Measurements from ENCODE around the gene DHX16.
"Not testable (repeated sequence)": the region's sequence is repeated elsewhere in the genome, so short reads cannot be mapped to it uniquely, and the experiment has no call there.

The DHX16 gene

DNA sequence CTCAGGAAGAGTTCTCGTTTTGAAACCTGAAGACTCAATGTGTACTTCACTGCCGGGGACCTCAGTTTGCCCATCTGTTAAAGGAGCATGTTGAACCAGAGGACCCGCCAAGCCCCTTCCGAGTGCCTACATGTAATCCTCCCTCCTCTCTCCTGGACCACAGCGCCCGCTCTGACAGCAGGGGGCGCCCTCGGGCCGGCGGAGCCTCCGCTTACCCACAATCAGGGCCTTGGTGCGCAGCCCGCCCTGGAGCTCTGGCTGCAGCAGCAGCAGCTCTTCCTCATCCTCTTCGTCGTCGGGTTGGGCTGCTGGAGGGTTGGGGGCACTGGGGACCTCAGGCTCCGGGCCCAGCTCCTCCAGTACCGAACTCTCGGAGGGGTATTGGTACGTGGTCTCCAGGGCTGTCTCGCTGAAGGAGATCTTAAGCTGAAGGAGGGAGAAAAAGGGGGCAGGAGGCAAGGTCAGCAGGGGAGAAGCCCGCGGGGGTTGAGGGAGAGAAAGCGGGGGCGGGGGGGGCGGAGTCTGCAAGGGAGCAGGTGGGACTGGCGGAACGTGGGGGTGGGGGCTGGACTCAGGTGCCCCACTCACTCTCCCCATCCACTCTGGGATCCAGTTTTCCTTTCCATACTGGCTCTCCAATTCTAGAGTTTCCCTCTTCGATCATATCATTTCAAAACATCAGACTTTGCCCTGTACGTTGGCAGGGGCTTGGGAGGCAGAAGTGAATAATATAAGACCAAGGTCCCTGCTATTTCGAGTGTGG is 6.3 kb upstream of the DHX16 start:
- no peaks in the 10 kb centered on the region for H3K9me3 Mint-ChIP-seq
- DNase-seq (ENCODE audit: low spot score in 2 of 2) (peak; percentile 95 to 98), ATAC-seq (ENCODE audit: low read depth) (peak; percentile 53)
- peaks cover 35% of the 10 kb centered on the region for H3K36me3 Mint-ChIP-seq
- H3K4me3 Mint-ChIP-seq, result peak overlapping the region; percentile 98
- no peaks in the 10 kb centered on the region for H3K27me3 Mint-ChIP-seq
- H3K27ac Mint-ChIP-seq, result peak overlapping the region; percentile 64
- H3K4me1 Mint-ChIP-seq, result peaks cover 40% of the 10 kb centered on the region

GRCh38 chr6:30676660-30677285 is 4.0 kb upstream of the DHX16 start:
- Mint-ChIP-seq H3K36me3 (peaks cover 19% of the 10 kb centered on the region), H3K27me3 (no peaks in the 10 kb centered on the region), H3K4me3 (no peak overlapping the region), H3K9me3 (no peaks in the 10 kb centered on the region), H3K4me1 (peaks cover 32% of the 10 kb centered on the region), H3K27ac (peak overlapping the region; percentile 59)
- ATAC-seq (ENCODE audit: low read depth) (no peak), DNase-seq (ENCODE audit: low spot score in 2 of 2) (no peak)

- H3K27ac Mint-ChIP-seq, result no peak overlapping the region
- no peaks in the 10 kb centered on the region for H3K9me3 Mint-ChIP-seq
- DNase-seq (ENCODE audit: low spot score in 2 of 2) (no peak), ATAC-seq (ENCODE audit: low read depth) (no peak)
- H3K27me3 Mint-ChIP-seq, result no peaks in the 10 kb centered on the region
- peak overlapping the region; percentile 28 for H3K4me3 Mint-ChIP-seq
- H3K4me1 Mint-ChIP-seq, result peaks cover 15% of the 10 kb centered on the region
- H3K36me3 Mint-ChIP-seq, result peaks cover 11% of the 10 kb centered on the region
Measured at GRCh38 chr6:30670760-30671527, 1.9 kb downstream of the DHX16 start.

- not testable (repeated sequence) for H3K9me3 Mint-ChIP-seq; H3K4me3 Mint-ChIP-seq; ATAC-seq (ENCODE audit: low read depth); DNase-seq (ENCODE audit: low spot score in 2 of 2); H3K27me3 Mint-ChIP-seq; H3K27ac Mint-ChIP-seq
- Mint-ChIP-seq H3K4me1 (peaks cover 10% of the 10 kb centered on the region), H3K36me3 (peaks cover 34% of the 10 kb centered on the region)
Measured at GRCh38 chr6:30666300-30666699, 6.5 kb downstream of the DHX16 start.

GRCh38 chr6:30664994-30665767 is 7.6 kb downstream of the DHX16 start:
- H3K27ac Mint-ChIP-seq, result no peak overlapping the region
- no peak overlapping the region for H3K4me3 Mint-ChIP-seq
- H3K27me3 Mint-ChIP-seq, result no peaks in the 10 kb centered on the region
- H3K9me3 Mint-ChIP-seq, result no peaks in the 10 kb centered on the region
- DNase-seq (ENCODE audit: low spot score in 2 of 2) (no peak), ATAC-seq (ENCODE audit: low read depth) (no peak)
- H3K4me1 Mint-ChIP-seq, result peaks cover 4% of the 10 kb centered on the region
- H3K36me3 Mint-ChIP-seq, result peaks cover 29% of the 10 kb centered on the region

DNA sequence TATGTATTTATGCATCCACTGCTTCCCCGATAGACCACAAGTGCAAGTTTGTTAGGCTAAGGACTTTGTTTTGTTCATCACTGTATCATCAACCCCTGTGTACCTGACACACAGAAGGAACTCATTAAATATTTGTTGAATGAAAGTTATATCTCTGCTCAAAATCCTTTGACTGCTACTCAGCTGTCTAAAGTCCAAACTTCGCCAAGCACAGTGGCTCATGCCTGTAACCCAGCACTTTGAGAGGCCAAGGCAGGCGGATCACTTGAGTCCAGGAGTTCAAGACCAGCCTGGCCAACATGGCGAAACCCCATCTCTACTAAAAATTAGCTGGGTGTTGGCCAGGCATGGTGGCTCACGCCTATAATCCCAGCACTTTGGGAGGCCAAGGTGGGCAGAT is 14.9 kb downstream of the DHX16 start:
- H3K27ac Mint-ChIP-seq, result peak overlapping the region; percentile 22
- H3K4me3 Mint-ChIP-seq; ATAC-seq (ENCODE audit: low read depth); H3K4me1 Mint-ChIP-seq; H3K9me3 Mint-ChIP-seq; H3K27me3 Mint-ChIP-seq; DNase-seq (ENCODE audit: low spot score in 2 of 2): not testable (repeated sequence)
- peaks cover 49% of the 10 kb centered on the region for H3K36me3 Mint-ChIP-seq

DNA sequence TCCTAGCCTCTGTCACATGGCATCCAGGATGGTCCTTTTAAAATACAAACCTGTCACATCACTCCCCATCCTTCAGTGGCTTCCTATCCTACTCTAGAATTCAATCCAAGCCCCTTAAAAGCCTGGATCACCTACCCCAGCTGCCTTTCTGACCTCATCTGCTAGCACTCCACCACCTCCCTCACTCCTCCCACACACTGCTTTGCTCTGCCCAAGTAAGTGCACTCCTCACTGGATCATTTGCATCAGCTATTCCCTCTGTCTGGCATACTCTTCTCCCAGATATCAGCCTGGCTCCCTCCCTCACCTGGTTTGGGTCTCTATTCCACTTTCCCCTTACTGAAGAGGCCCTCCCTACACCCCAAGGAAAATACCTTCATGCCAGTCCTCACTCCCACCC is 15.4 kb downstream of the DHX16 start:
- peak overlapping the region; percentile 22 for H3K27ac Mint-ChIP-seq
- H3K36me3 Mint-ChIP-seq, result peaks cover 49% of the 10 kb centered on the region
- DNase-seq (ENCODE audit: low spot score in 2 of 2), result no peak
- no peaks in the 10 kb centered on the region for H3K27me3 Mint-ChIP-seq
- ATAC-seq (ENCODE audit: low read depth), result no peak
- no peaks in the 10 kb centered on the region for H3K4me1 Mint-ChIP-seq
- H3K9me3 Mint-ChIP-seq, result no peaks in the 10 kb centered on the region
- no peak overlapping the region for H3K4me3 Mint-ChIP-seq

DNA sequence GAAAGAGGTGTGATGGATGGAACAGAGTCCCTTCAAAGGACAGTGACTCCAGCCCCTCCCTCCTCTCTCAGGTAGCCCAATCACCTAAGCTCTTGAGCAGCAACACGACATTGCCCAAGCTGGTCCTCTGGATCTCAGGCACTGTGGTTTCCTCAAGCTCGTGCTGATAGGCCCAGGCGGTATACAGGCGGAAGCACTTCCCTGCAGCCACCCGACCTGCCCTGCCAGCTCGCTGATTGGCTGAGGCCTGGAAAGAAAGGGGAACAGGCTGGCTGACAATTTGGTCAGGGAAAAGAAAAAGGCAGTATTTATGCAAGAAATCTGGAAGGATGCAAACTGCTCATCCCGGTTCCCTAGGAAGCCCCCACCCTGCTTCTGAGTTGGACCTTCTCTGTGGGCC is 16.3 kb downstream of the DHX16 start:
- ATAC-seq (ENCODE audit: low read depth) (no peak), DNase-seq (ENCODE audit: low spot score in 2 of 2) (no peak)
- no peak overlapping the region for H3K27ac Mint-ChIP-seq
- no peaks in the 10 kb centered on the region for H3K9me3 Mint-ChIP-seq
- H3K4me1 Mint-ChIP-seq, result no peaks in the 10 kb centered on the region
- H3K27me3 Mint-ChIP-seq, result no peaks in the 10 kb centered on the region
- H3K4me3 Mint-ChIP-seq, result no peak overlapping the region
- peaks cover 43% of the 10 kb centered on the region for H3K36me3 Mint-ChIP-seq

DNA sequence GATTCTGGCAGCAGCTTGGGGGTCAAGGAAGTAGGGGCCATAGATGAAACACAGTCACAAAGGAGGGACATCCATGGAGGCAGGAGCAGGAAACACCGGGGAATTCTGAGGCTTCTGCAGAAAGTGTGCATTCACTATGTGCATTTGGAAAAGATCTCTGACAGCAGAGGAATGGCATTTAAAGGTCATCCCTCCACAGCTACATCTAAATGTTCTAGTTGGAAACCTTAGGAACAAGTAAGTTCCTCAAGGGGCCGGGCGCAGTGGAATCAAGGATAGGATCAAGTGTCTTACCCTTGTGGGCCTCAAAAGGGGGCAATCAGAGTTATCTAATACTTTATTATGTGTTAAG is 17.1 kb downstream of the DHX16 start:
- Mint-ChIP-seq H3K4me1 (peaks cover 5% of the 10 kb centered on the region), H3K27ac (no peak overlapping the region), H3K9me3 (no peaks in the 10 kb centered on the region), H3K36me3 (peaks cover 41% of the 10 kb centered on the region), H3K4me3 (no peak overlapping the region), H3K27me3 (no peaks in the 10 kb centered on the region)
- ATAC-seq (ENCODE audit: low read depth) (no peak), DNase-seq (ENCODE audit: low spot score in 2 of 2) (no peak)

GRCh38 chr6:30654798-30655742 is 17.7 kb downstream of the DHX16 start:
- peak overlapping the region; percentile 35 for H3K27ac Mint-ChIP-seq
- H3K9me3 Mint-ChIP-seq, result no peaks in the 10 kb centered on the region
- no peak for DNase-seq (ENCODE audit: low spot score in 2 of 2)
- H3K4me3 Mint-ChIP-seq, result no peak overlapping the region
- peaks cover 5% of the 10 kb centered on the region for H3K4me1 Mint-ChIP-seq
- H3K36me3 Mint-ChIP-seq, result peaks cover 39% of the 10 kb centered on the region
- no peak for ATAC-seq (ENCODE audit: low read depth)
- no peaks in the 10 kb centered on the region for H3K27me3 Mint-ChIP-seq

GRCh38 chr6:30651143-30651542 is 21.7 kb downstream of the DHX16 start:
- peaks cover 20% of the 10 kb centered on the region for H3K36me3 Mint-ChIP-seq
- H3K27me3 Mint-ChIP-seq, result no peaks in the 10 kb centered on the region
- peak overlapping the region; percentile 67 for H3K27ac Mint-ChIP-seq
- H3K9me3 Mint-ChIP-seq, result no peaks in the 10 kb centered on the region
- DNase-seq (ENCODE audit: low spot score in 2 of 2), result no peak
- no peak overlapping the region for H3K4me3 Mint-ChIP-seq
- peaks cover 14% of the 10 kb centered on the region for H3K4me1 Mint-ChIP-seq
- ATAC-seq (ENCODE audit: low read depth), result no peak

- Mint-ChIP-seq H3K4me3 (peak overlapping the region; percentile 93), H3K4me1 (peaks cover 24% of the 10 kb centered on the region), H3K9me3 (no peaks in the 10 kb centered on the region), H3K27ac (peak overlapping the region; percentile 88), H3K36me3 (peaks cover 10% of the 10 kb centered on the region), H3K27me3 (no peaks in the 10 kb centered on the region)
- ATAC-seq (ENCODE audit: low read depth), result peak; percentile 69
- DNase-seq (ENCODE audit: low spot score in 2 of 2), result peak; percentile 64 to 73
Measured at GRCh38 chr6:30647242-30648116, 25.3 kb downstream of the DHX16 start.
